ES-I3 (cell line): Measurements from ENCODE around the gene CIB2.
A peak's percentile ranks its signal among the peaks of the same experiment; 100 is the strongest.
"Not testable (repeated sequence)": the region's sequence is repeated elsewhere in the genome, so short reads cannot be mapped to it uniquely, and the experiment has no call there.

Source experiments
- H3K36me3 ChIP-seq: 2 replicates; pipeline ENCODE4 v1.6.1; 2013; ENCODE audit warnings: mild to moderate bottlenecking, low read length, control low read depth, moderate library complexity; ENCODE audit not compliant: insufficient read depth
- H3K4me1 ChIP-seq: 2 replicates; pipeline ENCODE4 v1.6.1; 2013; ENCODE audit warnings: mild to moderate bottlenecking, control low read depth, low read length; ENCODE audit not compliant: insufficient read depth
- H3K9ac ChIP-seq: 2 replicates; pipeline ENCODE4 v1.6.1; 2013; ENCODE audit warnings: low read depth, mild to moderate bottlenecking, low read length, moderate library complexity
- H3K9me3 ChIP-seq: 2 replicates; pipeline ENCODE4 v1.6.1; 2013; ENCODE audit warnings: mild to moderate bottlenecking, low read length, moderate library complexity; ENCODE audit not compliant: control insufficient read depth, insufficient read depth

CIB2 gene

GRCh38 chr15:78159395-78159794 lies 28.1 kb upstream of the CIB2 start:
- Histone ChIP-seq H3K4me1 (peaks cover 19% of the 10 kb centered on the region; the same call in 1 of the 2 replicates), H3K9me3 (no peaks in the 10 kb centered on the region), H3K36me3 (peaks cover 8% of the 10 kb centered on the region; the same call in 1 of the 2 replicates), H3K9ac (no peak overlapping the region)

- H3K9ac ChIP-seq: no peak overlapping the region
- peaks cover 19% of the 10 kb centered on the region for H3K4me1 ChIP-seq
- no peaks in the 10 kb centered on the region for H3K9me3 ChIP-seq
- peaks cover 7% of the 10 kb centered on the region; the same call in 1 of the 2 replicates for H3K36me3 ChIP-seq
These were observed 26.0 kb upstream of the CIB2 start for GRCh38 chr15:78157203-78157602.

- Histone ChIP-seq H3K9me3 (no peaks in the 10 kb centered on the region), H3K4me1 (peaks cover 19% of the 10 kb centered on the region), H3K9ac (no peak overlapping the region), H3K36me3 (0 out of 2 replicates have a peak, but pooled peaks cover 5% of the 10 kb centered on the region)
These were observed 25.4 kb upstream of the CIB2 start for GRCh38 chr15:78156653-78157052.

- no peaks in the 10 kb centered on the region for H3K36me3 ChIP-seq
- no peak overlapping the region for H3K9ac ChIP-seq
These were observed 24.2 kb upstream of the CIB2 start for GRCh38 chr15:78155355-78155939.

GRCh38 chr15:78154955-78155354 lies 23.7 kb upstream of the CIB2 start:
- Histone ChIP-seq H3K9me3 (no peaks in the 10 kb centered on the region), H3K4me1 (peaks cover 30% of the 10 kb centered on the region), H3K36me3 (no peaks in the 10 kb centered on the region), H3K9ac (no peak overlapping the region)

More at GRCh38 chr15:78155355-78155939, 24.2 kb upstream of the CIB2 start:
- no peaks in the 10 kb centered on the region for H3K9me3 ChIP-seq
- peaks cover 25% of the 10 kb centered on the region for H3K4me1 ChIP-seq

GRCh38 chr15:78151075-78151474 lies 19.8 kb upstream of the CIB2 start:
- H3K4me1 ChIP-seq: peaks cover 23% of the 10 kb centered on the region

GRCh38 chr15:78149805-78150751 lies 18.8 kb upstream of the CIB2 start:
- H3K9ac ChIP-seq: peak overlapping the region; percentile 86; the same call in 1 of the 2 replicates
- no peaks in the 10 kb centered on the region for H3K9me3 ChIP-seq
- no peaks in the 10 kb centered on the region for H3K36me3 ChIP-seq
- peaks cover 17% of the 10 kb centered on the region for H3K4me1 ChIP-seq

More at GRCh38 chr15:78151075-78151474, 19.8 kb upstream of the CIB2 start:
- H3K36me3 ChIP-seq, H3K9me3 ChIP-seq, H3K9ac ChIP-seq: not testable (repeated sequence)

GRCh38 chr15:78149068-78149804 lies 18.0 kb upstream of the CIB2 start, which contains the start of gene IDH3A:
TSS of gene IDH3A (plus strand) at chr15:78149362. CDS start at chr15:78149404, 42 bp downstream.
- H3K36me3 ChIP-seq: no peaks in the 10 kb centered on the region
- peaks cover 17% of the 10 kb centered on the region for H3K4me1 ChIP-seq
- peak within 1 kb of the TSS; percentile 86 for H3K9ac ChIP-seq
- no peaks in the 10 kb centered on the region for H3K9me3 ChIP-seq

GRCh38 chr15:78148392-78149067 lies 17.3 kb upstream of the CIB2 start:
- Histone ChIP-seq H3K9ac (peak overlapping the region; percentile 86), H3K9me3 (no peaks in the 10 kb centered on the region), H3K36me3 (no peaks in the 10 kb centered on the region), H3K4me1 (peaks cover 17% of the 10 kb centered on the region)

GRCh38 chr15:78147566-78147965 lies 16.3 kb upstream of the CIB2 start:
- Histone ChIP-seq H3K4me1 (peaks cover 17% of the 10 kb centered on the region), H3K36me3 (no peaks in the 10 kb centered on the region), H3K9ac (no peak overlapping the region), H3K9me3 (no peaks in the 10 kb centered on the region)

- peaks cover 17% of the 10 kb centered on the region for H3K4me1 ChIP-seq
- H3K36me3 ChIP-seq: no peaks in the 10 kb centered on the region
- H3K9ac ChIP-seq: no peak overlapping the region
- no peaks in the 10 kb centered on the region for H3K9me3 ChIP-seq
These were observed 15.3 kb upstream of the CIB2 start for GRCh38 chr15:78146425-78147154.

GRCh38 chr15:78142332-78142731 lies 11.1 kb upstream of the CIB2 start:
- no peaks in the 10 kb centered on the region for H3K9me3 ChIP-seq
- H3K9ac ChIP-seq: no peak overlapping the region

GRCh38 chr15:78140292-78140691 lies 9.0 kb upstream of the CIB2 start:
- Histone ChIP-seq H3K9me3 (no peaks in the 10 kb centered on the region), H3K4me1 (no peaks in the 10 kb centered on the region), H3K36me3 (no peaks in the 10 kb centered on the region), H3K9ac (no peak overlapping the region)

More at GRCh38 chr15:78142332-78142731, 11.1 kb upstream of the CIB2 start:
- H3K4me1 ChIP-seq: no peaks in the 10 kb centered on the region
- H3K36me3 ChIP-seq: no peaks in the 10 kb centered on the region
